ENCODE results near the gene IL4I1.
"Not testable (repeated sequence)": the region's sequence is repeated elsewhere in the genome, so short reads cannot be mapped to it uniquely, and the experiment has no call there.

Gene IL4I1

GRCh38 chr19:49930483-49931011, 33.9 kb upstream of the IL4I1 start:
- DNase-seq (ENCODE audit: low spot score): no peak
- in situ Hi-C loops (cut with MboI; ENCODE audit: low sequenced_read_pairs, unreplicated experiment): loop anchor here (25.0 kb wide), 1 partner anchor 207 kb away; no protein-coding TSS in a partner anchor
- no peak for TF ChIP-seq CTCF (IDR thresholded peaks at IDR 0.05; ENCODE audit: borderline replicate concordance, control extremely low read depth, extremely low read depth, insufficient read depth, missing control alignments)

GRCh38 chr19:49929611-49930482, 33.2 kb upstream of the IL4I1 start:
- peak; percentile 98 for DNase-seq (ENCODE audit: low spot score)
- in situ Hi-C loops (cut with MboI; ENCODE audit: low sequenced_read_pairs, unreplicated experiment): loop anchor here (25.0 kb wide), 1 partner anchor 207 kb away; no protein-coding TSS in a partner anchor
- no peak for TF ChIP-seq CTCF (IDR thresholded peaks at IDR 0.05; ENCODE audit: borderline replicate concordance, control extremely low read depth, extremely low read depth, insufficient read depth, missing control alignments)

GRCh38 chr19:49929121-49929610, 32.5 kb upstream of the IL4I1 start, which contains the start of the genes ATF5 and NUP62:
TSS of gene ATF5 (plus strand) at chr19:49929205. CDS start at chr19:49930851, 1,646 bp downstream.
TSS of gene NUP62 (minus strand) at chr19:49929504. CDS start at chr19:49909807, 19,697 bp downstream.
- in situ Hi-C loops (cut with MboI; ENCODE audit: low sequenced_read_pairs, unreplicated experiment): loop anchor here (25.0 kb wide), 1 partner anchor 208 kb away; no protein-coding TSS in a partner anchor
- TF ChIP-seq CTCF (IDR thresholded peaks at IDR 0.05; ENCODE audit: borderline replicate concordance, control extremely low read depth, extremely low read depth, insufficient read depth, missing control alignments): no peak
- peak; percentile 97 for DNase-seq (ENCODE audit: low spot score)

GRCh38 chr19:49927526-49928264, 31.0 kb upstream of the IL4I1 start:
- no peak for DNase-seq (ENCODE audit: low spot score)
- in situ Hi-C loops (cut with MboI; ENCODE audit: low sequenced_read_pairs, unreplicated experiment): loop anchor here (25.0 kb wide), 1 partner anchor 210 kb away; no protein-coding TSS in a partner anchor
- TF ChIP-seq CTCF (IDR thresholded peaks at IDR 0.05; ENCODE audit: borderline replicate concordance, control extremely low read depth, extremely low read depth, insufficient read depth, missing control alignments): no peak

- no peak for TF ChIP-seq CTCF (IDR thresholded peaks at IDR 0.05; ENCODE audit: borderline replicate concordance, control extremely low read depth, extremely low read depth, insufficient read depth, missing control alignments)
- no peak for DNase-seq (ENCODE audit: low spot score)
- in situ Hi-C loops (cut with MboI; ENCODE audit: low sequenced_read_pairs, unreplicated experiment): loop anchor here (25.0 kb wide), 1 partner anchor 211 kb away; no protein-coding TSS in a partner anchor
Measured at GRCh38 chr19:49926515-49926914, 29.8 kb upstream of the IL4I1 start.

- TF ChIP-seq CTCF (IDR thresholded peaks at IDR 0.05; ENCODE audit: borderline replicate concordance, control extremely low read depth, extremely low read depth, insufficient read depth, missing control alignments): no peak
- in situ Hi-C loops (cut with MboI; ENCODE audit: low sequenced_read_pairs, unreplicated experiment): loop anchor here (25.0 kb wide), 1 partner anchor 212 kb away; no protein-coding TSS in a partner anchor
- no peak for DNase-seq (ENCODE audit: low spot score)
Measured at GRCh38 chr19:49925486-49925885, 28.8 kb upstream of the IL4I1 start.

- not testable (repeated sequence) for DNase-seq (ENCODE audit: low spot score)
- in situ Hi-C loops (cut with MboI; ENCODE audit: low sequenced_read_pairs, unreplicated experiment): loop anchor here (25.0 kb wide), 1 partner anchor 212 kb away; no protein-coding TSS in a partner anchor
Measured at GRCh38 chr19:49924881-49925210, 28.2 kb upstream of the IL4I1 start.
